ENCODE data around the gene AKAP13.

AKAP13 gene

GRCh38 chr15:85711580-85712192 is 331.3 kb downstream of the AKAP13 start:
- Histone ChIP-seq H3K27ac (ENCODE audit: low read depth, low read length) (peak overlapping the region; percentile 36), H3F3A (ENCODE audit: insufficient read depth) (peaks cover 48% of the 10 kb centered on the region), H3K79me2 (ENCODE audit: insufficient read depth, low read length) (peaks cover 19% of the 10 kb centered on the region; the same call in 1 of the 2 replicates), H3K9me2 (replicated peaks; ENCODE audit: insufficient read depth, low read length) (no peaks in the 10 kb centered on the region), H4K20me1 (ENCODE audit: low read depth, low read length) (no peaks in the 10 kb centered on the region), H3K36me3 (ENCODE audit: low read length) (peaks cover 23% of the 10 kb centered on the region), H3K9me3 (ENCODE audit: insufficient read depth, low read length) (no peaks in the 10 kb centered on the region), H3K9ac (ENCODE audit: low read length) (no peak overlapping the region), H3K4me3 (ENCODE audit: insufficient read depth, low read length, poor library complexity, severe bottlenecking) (no peak overlapping the region), H3K4me2 (ENCODE audit: low read depth, low read length, poor library complexity, severe bottlenecking) (no peak overlapping the region), H3K27me3 (ENCODE audit: low read length) (no peaks in the 10 kb centered on the region), H2AFZ (ENCODE audit: low read depth, low read length, severe bottlenecking) (no peak overlapping the region)
- no peak for TF ChIP-seq CTCF (IDR thresholded peaks at IDR 0.05; ENCODE audit: insufficient read depth, low read length, poor library complexity, severe bottlenecking)
- TF ChIP-seq EZH2phosphoT487 (conservative IDR thresholded peaks at IDR 0.05; ENCODE audit: low read length) = no peak

- no peak overlapping the region for H2AFZ ChIP-seq (ENCODE audit: low read depth, low read length, severe bottlenecking)
- H3K27me3 ChIP-seq (ENCODE audit: low read length) = no peaks in the 10 kb centered on the region
- H3K9ac ChIP-seq (ENCODE audit: low read length) = no peak overlapping the region
- peaks cover 31% of the 10 kb centered on the region for H3K36me3 ChIP-seq (ENCODE audit: low read length)
- no peaks in the 10 kb centered on the region for H3K9me3 ChIP-seq (ENCODE audit: insufficient read depth, low read length)
- no peak overlapping the region for H3K4me2 ChIP-seq (ENCODE audit: low read depth, low read length, poor library complexity, severe bottlenecking)
- no peak for TF ChIP-seq CTCF (IDR thresholded peaks at IDR 0.05; ENCODE audit: insufficient read depth, low read length, poor library complexity, severe bottlenecking)
- TF ChIP-seq EZH2phosphoT487 (conservative IDR thresholded peaks at IDR 0.05; ENCODE audit: low read length) = no peak
- H3F3A ChIP-seq (ENCODE audit: insufficient read depth) = peaks cover 67% of the 10 kb centered on the region
- no peaks in the 10 kb centered on the region for H3K9me2 ChIP-seq (replicated peaks; ENCODE audit: insufficient read depth, low read length)
- H3K4me3 ChIP-seq (ENCODE audit: insufficient read depth, low read length, poor library complexity, severe bottlenecking) = no peak overlapping the region
- H4K20me1 ChIP-seq (ENCODE audit: low read depth, low read length) = no peaks in the 10 kb centered on the region
- peaks cover 6% of the 10 kb centered on the region; the same call in 1 of the 2 replicates for H3K79me2 ChIP-seq (ENCODE audit: insufficient read depth, low read length)
- H3K27ac ChIP-seq (ENCODE audit: low read depth, low read length) = peak overlapping the region; percentile 91
Measured at GRCh38 chr15:85716261-85716660, 335.9 kb downstream of the AKAP13 start.

- H2AFZ ChIP-seq (ENCODE audit: low read depth, low read length, severe bottlenecking) = no peak overlapping the region
- H3K36me3 ChIP-seq (ENCODE audit: low read length) = peaks cover 36% of the 10 kb centered on the region
- no peak overlapping the region for H3K4me3 ChIP-seq (ENCODE audit: insufficient read depth, low read length, poor library complexity, severe bottlenecking)
Measured at GRCh38 chr15:85717212-85717611, 336.8 kb downstream of the AKAP13 start.

More at GRCh38 chr15:85717212-85717611, 336.8 kb downstream of the AKAP13 start:
- Histone ChIP-seq H3F3A (ENCODE audit: insufficient read depth) (peaks cover 62% of the 10 kb centered on the region), H4K20me1 (ENCODE audit: low read depth, low read length) (no peaks in the 10 kb centered on the region), H3K9me2 (replicated peaks; ENCODE audit: insufficient read depth, low read length) (no peaks in the 10 kb centered on the region), H3K27ac (ENCODE audit: low read depth, low read length) (peak overlapping the region; percentile 91), H3K9me3 (ENCODE audit: insufficient read depth, low read length) (no peaks in the 10 kb centered on the region), H3K27me3 (ENCODE audit: low read length) (no peaks in the 10 kb centered on the region), H3K4me2 (ENCODE audit: low read depth, low read length, poor library complexity, severe bottlenecking) (peak overlapping the region; percentile 57), H3K79me2 (ENCODE audit: insufficient read depth, low read length) (peaks cover 6% of the 10 kb centered on the region; the same call in 1 of the 2 replicates), H3K9ac (ENCODE audit: low read length) (no peak overlapping the region)
- TF ChIP-seq EZH2phosphoT487 (conservative IDR thresholded peaks at IDR 0.05; ENCODE audit: low read length) (no peak), CTCF (IDR thresholded peaks at IDR 0.05; ENCODE audit: insufficient read depth, low read length, poor library complexity, severe bottlenecking) (no peak)

Measured in SU-DHL-6 (cell line).